Type B pancreatic cell (in vitro differentiated cells): ENCODE results near the gene SEMA7A. TPM values are rescaled to one million over a fixed set of nuclear protein-coding genes. Genes with fewer than 3 reads are reported as not detected.

Source experiments
- DNase-seq: peaks from one replicate; pipeline ENCODE4 v3.0.0; 2021; ENCODE audit warnings: mixed read lengths; ENCODE audit not compliant: unreplicated experiment; ENCODE audit errors: extremely low spot score
- H3K27ac Mint-ChIP-seq: 2 replicates; pipeline ENCODE4 v1.8.0; 2021; ENCODE audit warnings: mild to moderate bottlenecking, mixed read lengths
- H3K27me3 Mint-ChIP-seq: 2 replicates; pipeline ENCODE4 v1.8.0; 2021; ENCODE audit warnings: mixed read lengths
- H3K36me3 Mint-ChIP-seq: 2 replicates; pipeline ENCODE4 v1.8.0; 2021; ENCODE audit warnings: mixed read lengths
- H3K4me1 Mint-ChIP-seq: one replicate; pipeline ENCODE4 v1.8.0; 2021; ENCODE audit warnings: mixed read lengths; ENCODE audit not compliant: unreplicated experiment
- H3K4me3 Mint-ChIP-seq: 2 replicates; pipeline ENCODE4 v1.8.0; 2021; ENCODE audit warnings: mild to moderate bottlenecking, mixed read lengths
- H3K9me3 Mint-ChIP-seq: 2 replicates; pipeline ENCODE4 v1.8.0; 2021; ENCODE audit warnings: mixed read lengths
- CTCF ChIP-seq: fragments of 200-600 bp; sonication (generic); conservative IDR thresholded peaks from 2 replicates; pipeline ENCODE4 v1.5.0; 2021; ENCODE audit warnings: antibody characterized with exemption, mild to moderate bottlenecking
- total RNA-seq: library from RNA; stranded (reverse); gene quantifications from 2 replicates; pipeline ENCODE4 v1.2.1, GENCODE V29; 2021; ENCODE audit warnings: low replicate concordance

SEMA7A gene
- total RNA-seq, 1 donor from 2014 or later, result 6.3 TPM

- Mint-ChIP-seq H3K9me3 (no peaks in the 10 kb centered on the region), H3K4me1 (peaks cover 18% of the 10 kb centered on the region), H3K36me3 (no peaks in the 10 kb centered on the region), H3K27me3 (peaks cover 6% of the 10 kb centered on the region), H3K27ac (peak overlapping the region; percentile 61), H3K4me3 (no peak overlapping the region)
- TF ChIP-seq CTCF, result no peak
- DNase-seq, result no peak
Measured at GRCh38 chr15:74406992-74407705, 26.6 kb downstream of the SEMA7A start.

DNA sequence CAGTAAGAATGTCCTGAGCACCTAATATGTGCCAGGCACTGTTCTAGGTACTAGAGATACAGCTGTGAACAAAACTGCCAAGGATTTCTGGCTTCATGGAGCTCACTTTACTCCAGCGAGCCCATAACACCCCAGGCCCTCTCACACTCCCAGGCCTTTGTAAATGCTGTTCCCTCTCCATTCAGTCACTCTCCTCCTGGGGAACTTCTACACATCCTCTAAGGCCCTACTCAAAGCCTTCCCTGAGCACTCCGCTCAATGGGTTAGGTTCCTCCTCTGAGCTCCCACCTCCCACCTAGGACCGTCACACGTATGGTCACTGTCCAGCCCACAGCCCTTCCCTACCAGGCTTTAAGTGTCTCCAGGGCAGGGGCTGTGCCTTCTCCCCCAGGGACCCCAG lies 27.2 kb downstream of the SEMA7A start:
- Mint-ChIP-seq H3K36me3 (no peaks in the 10 kb centered on the region), H3K27me3 (peaks cover 6% of the 10 kb centered on the region), H3K4me3 (no peak overlapping the region), H3K9me3 (no peaks in the 10 kb centered on the region), H3K4me1 (peaks cover 21% of the 10 kb centered on the region), H3K27ac (peak overlapping the region; percentile 61)
- no peak for TF ChIP-seq CTCF
- DNase-seq, result no peak

DNA sequence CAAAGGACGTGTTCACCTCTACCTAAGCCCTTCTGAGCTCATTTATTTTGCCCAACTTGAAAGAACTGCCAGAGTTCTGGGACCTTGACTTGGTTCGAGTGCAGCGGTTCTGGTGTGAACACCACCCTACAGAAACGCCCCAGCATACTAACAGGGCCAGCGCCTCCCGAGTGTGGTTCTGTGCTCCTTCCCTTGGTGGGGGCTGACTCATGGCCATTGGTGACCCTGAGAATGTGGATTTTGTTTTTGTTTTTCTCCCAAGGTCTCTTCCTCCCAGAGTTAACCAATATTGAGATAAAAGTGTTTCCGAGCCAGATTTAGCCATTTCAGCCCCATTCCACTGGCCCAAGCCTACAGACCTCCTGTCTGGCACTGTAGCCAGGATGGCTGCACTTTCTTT lies 27.9 kb downstream of the SEMA7A start:
- H3K27me3 Mint-ChIP-seq, result peaks cover 6% of the 10 kb centered on the region
- H3K4me1 Mint-ChIP-seq, result peaks cover 21% of the 10 kb centered on the region
- no peaks in the 10 kb centered on the region for H3K9me3 Mint-ChIP-seq
- no peak for TF ChIP-seq CTCF
- H3K36me3 Mint-ChIP-seq, result no peaks in the 10 kb centered on the region
- DNase-seq, result no peak
- H3K27ac Mint-ChIP-seq, result no peak overlapping the region
- H3K4me3 Mint-ChIP-seq, result no peak overlapping the region

- no peak overlapping the region for H3K4me3 Mint-ChIP-seq
- no peak for TF ChIP-seq CTCF
- H3K27ac Mint-ChIP-seq, result no peak overlapping the region
- DNase-seq, result no peak
- H3K36me3 Mint-ChIP-seq, result no peaks in the 10 kb centered on the region
- H3K9me3 Mint-ChIP-seq, result no peaks in the 10 kb centered on the region
- peaks cover 6% of the 10 kb centered on the region for H3K27me3 Mint-ChIP-seq
- H3K4me1 Mint-ChIP-seq, result peaks cover 21% of the 10 kb centered on the region
Measured at GRCh38 chr15:74403991-74404563, 29.7 kb downstream of the SEMA7A start.

DNA sequence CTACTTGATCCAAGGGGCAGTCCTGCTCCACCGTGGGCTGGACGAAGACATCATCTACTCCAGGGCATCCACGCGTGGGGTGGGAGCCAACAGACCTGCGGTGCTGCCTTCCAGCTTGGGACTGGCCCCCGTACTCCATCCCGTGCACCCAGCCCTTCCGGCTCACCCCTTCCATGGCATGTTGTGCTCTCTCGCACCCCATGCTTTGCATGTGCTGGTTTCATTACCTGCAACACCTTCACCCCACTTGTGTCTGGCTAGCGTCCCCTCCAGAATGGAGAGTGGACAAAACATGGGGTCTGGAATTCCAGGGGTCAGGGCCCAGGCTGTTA lies 30.2 kb downstream of the SEMA7A start:
- peaks cover 5% of the 10 kb centered on the region for H3K27me3 Mint-ChIP-seq
- no peaks in the 10 kb centered on the region for H3K9me3 Mint-ChIP-seq
- H3K27ac Mint-ChIP-seq, result no peak overlapping the region
- peaks cover 20% of the 10 kb centered on the region for H3K4me1 Mint-ChIP-seq
- no peak overlapping the region for H3K4me3 Mint-ChIP-seq
- DNase-seq, result no peak
- no peak for TF ChIP-seq CTCF
- no peaks in the 10 kb centered on the region for H3K36me3 Mint-ChIP-seq
